Gastrocnemius medialis (tissue), 4 donors: ENCODE measurements around the gene PSTPIP2. TPM values are rescaled to one million over a fixed set of nuclear protein-coding genes. Genes with fewer than 3 reads are reported as not detected.
A peak's percentile ranks its signal among the peaks of the same experiment; 100 is the strongest.
"Not testable (repeated sequence)": the region's sequence is repeated elsewhere in the genome, so short reads cannot be mapped to it uniquely, and the experiment has no call there.

ENCODE experiments used
- ATAC-seq, 2 donors: fragments of 150-250 bp; one replicate each; pipeline ENCODE4 v1.9.1; 2016
- DNase-seq, 2 donors: peaks; one replicate each; pipeline ENCODE4 v3.0.0-alpha.2; 2019
- H3K27ac ChIP-seq, 4 donors: fragments of 200-600 bp; sonication (generic); 1 replicate in 1 of 4; 2 replicates in 3 of 4; pipeline ENCODE4 v1.5.1; 2016 to 2018; ENCODE audit warnings: mild to moderate bottlenecking in 2 of 4, moderate library complexity in 1 of 4
- H3K27me3 ChIP-seq, 3 donors: fragments of 200-600 bp; sonication (generic) in 2 of 3; 1 replicate in 1 of 3; 2 replicates in 2 of 3; pipeline versions ENCODE4 v1.5.1 to v1.6.0; 2016 to 2019; ENCODE audit warnings: mild to moderate bottlenecking in 1 of 3, moderate library complexity in 1 of 3
- H3K36me3 ChIP-seq, 2 donors: fragments of 200-600 bp; sonication (generic) in 1 of 2; one replicate each; pipeline ENCODE4 v1.5.1; 2017 to 2018
- H3K4me1 ChIP-seq, 2 donors: fragments of 200-600 bp; sonication (generic) in 1 of 2; one replicate each; pipeline ENCODE4 v1.5.1; 2016 to 2017; ENCODE audit warnings: mild to moderate bottlenecking in 2 of 2
- H3K4me3 ChIP-seq, 4 donors: fragments of 200-600 bp; sonication (generic) in 3 of 4; 1 replicate in 1 of 4; 2 replicates in 3 of 4; pipeline ENCODE4 v1.5.1; 2016 to 2019; ENCODE audit warnings: mild to moderate bottlenecking in 2 of 4
- H3K9me3 ChIP-seq, 3 donors: fragments of 200-600 bp; sonication (generic) in 2 of 3; 1 replicate in 1 of 3; 2 replicates in 2 of 3; pipeline ENCODE4 v1.5.1; 2016 to 2019
- CTCF ChIP-seq, 5 experiments: fragments of 450-650 bp in 3 of 5; fragments of 200-600 bp in 2 of 5; sonication (generic) in 2 of 5; IDR thresholded peaks in 4 of 5; conservative IDR thresholded peaks in 1 of 5; 1 replicate in 4 of 5; 2 replicates in 1 of 5; pipeline ENCODE4 v1.5.1; 2016 to 2019; ENCODE audit warnings: antibody characterized with exemption in 5 of 5, mild to moderate bottlenecking in 3 of 5, moderate library complexity in 3 of 5
- POLR2A ChIP-seq, 2 donors: fragments of 450-650 bp; IDR thresholded peaks; one replicate each; pipeline ENCODE4 v1.6.1; 2017; ENCODE audit warnings: antibody characterized with exemption in 2 of 2, mild to moderate bottlenecking in 2 of 2, moderate library complexity in 2 of 2
- in situ Hi-C, 4 donors: fragments of 200-750 bp; cut with MboI; loops; one replicate each; pipeline versions ENCODE4 v1.15.0 to v1.8.0; 2017; ENCODE audit warnings: low sequenced_read_pairs in 4 of 4
- intact Hi-C: fragments of 100-400 bp; cut with DNase I; formaldehyde crosslinking; loops from one replicate; pipeline ENCODE4 v1.15.1; 2023; ENCODE audit warnings: low total_unique reads
- total RNA-seq, 4 donors: library from RNA; depleted of rRNA; stranded (reverse); fragments of >200 nt; gene quantifications; one replicate each; pipeline versions ENCODE4 v1.1.0 to v1.2.3, GENCODE V29; 2016

The PSTPIP2 gene
- total RNA-seq, 4 donors from 2014 or later: 8.4 to 18.2 (median 10.3) TPM

- Histone ChIP-seq H3K27me3 (no peaks in the 10 kb centered on the region), H3K27ac (peak overlapping the region in 1 of 4 donors; percentile 88), H3K4me3 (no peak overlapping the region), H3K4me1 (peaks cover 20 to 37% of the 10 kb centered on the region in 2 donors), H3K36me3 (no peaks in the 10 kb centered on the region), H3K9me3 (no peaks in the 10 kb centered on the region)
- in situ Hi-C loops: loop anchor here in 2 of 4 donors (25.0 kb wide), 2 partner anchors 366 to 391 kb away; no protein-coding TSS in a partner anchor
- no peak for TF ChIP-seq CTCF (IDR thresholded peaks at IDR 0.05 in 4 of 5, conservative IDR thresholded peaks at IDR 0.05 in 1 of 5)
- TF ChIP-seq POLR2A (IDR thresholded peaks at IDR 0.05): no peak
- ATAC-seq: no peak
- no peak for DNase-seq
- intact Hi-C loops: no loop called here
Measured at GRCh38 chr18:46053368-46054095, 18.5 kb downstream of the PSTPIP2 start.

- in situ Hi-C loops: loop anchor here in 2 of 4 donors (25.0 kb wide), 2 partner anchors 365 to 390 kb away; no protein-coding TSS in a partner anchor
- peaks cover 20 to 37% of the 10 kb centered on the region in 2 donors for H3K4me1 ChIP-seq
- no peaks in the 10 kb centered on the region for H3K27me3 ChIP-seq
- intact Hi-C loops: no loop called here
- H3K27ac ChIP-seq: peak overlapping the region; percentile 65 to 88 (median 74)
- no peak for TF ChIP-seq POLR2A (IDR thresholded peaks at IDR 0.05)
- TF ChIP-seq CTCF (IDR thresholded peaks at IDR 0.05 in 4 of 5, conservative IDR thresholded peaks at IDR 0.05 in 1 of 5): no peak
- peak; percentile 51 to 65 for DNase-seq
- peak; percentile 99 for ATAC-seq
- H3K36me3 ChIP-seq: no peaks in the 10 kb centered on the region
- H3K9me3 ChIP-seq: no peaks in the 10 kb centered on the region
- H3K4me3 ChIP-seq: peak overlapping the region in 2 of 4 donors; percentile 20 to 33
Measured at GRCh38 chr18:46051731-46052461, 20.2 kb downstream of the PSTPIP2 start.

GRCh38 chr18:46050268-46050667 is 21.8 kb downstream of the PSTPIP2 start:
- Histone ChIP-seq H3K27me3 (no peaks in the 10 kb centered on the region), H3K36me3 (no peaks in the 10 kb centered on the region), H3K9me3 (no peaks in the 10 kb centered on the region), H3K4me1 (peaks cover 17 to 28% of the 10 kb centered on the region in 2 donors), H3K4me3 (no peak overlapping the region), H3K27ac (no peak overlapping the region)
- intact Hi-C loops: no loop called here
- DNase-seq (no peak), ATAC-seq (no peak)
- TF ChIP-seq CTCF (IDR thresholded peaks at IDR 0.05 in 4 of 5, conservative IDR thresholded peaks at IDR 0.05 in 1 of 5): no peak
- no peak for TF ChIP-seq POLR2A (IDR thresholded peaks at IDR 0.05)
- in situ Hi-C loops: loop anchor here in 2 of 4 donors (25.0 kb wide), 2 partner anchors 363 to 388 kb away; no protein-coding TSS in a partner anchor

- no peak for DNase-seq
- H3K36me3 ChIP-seq: no peaks in the 10 kb centered on the region
- peaks cover 17 to 23% of the 10 kb centered on the region in 2 donors for H3K4me1 ChIP-seq
- intact Hi-C loops: no loop called here
- TF ChIP-seq POLR2A (IDR thresholded peaks at IDR 0.05): no peak
- no peak for TF ChIP-seq CTCF (IDR thresholded peaks at IDR 0.05 in 4 of 5, conservative IDR thresholded peaks at IDR 0.05 in 1 of 5)
- H3K27me3 ChIP-seq: no peaks in the 10 kb centered on the region
- H3K9me3 ChIP-seq: no peaks in the 10 kb centered on the region
- ATAC-seq: no peak
- in situ Hi-C loops: no loop called here
- H3K27ac ChIP-seq: no peak overlapping the region
- H3K4me3 ChIP-seq: no peak overlapping the region
Measured at GRCh38 chr18:46048641-46049040, 23.4 kb downstream of the PSTPIP2 start.

- H3K36me3 ChIP-seq, in situ Hi-C loops, ATAC-seq, DNase-seq, H3K9me3 ChIP-seq, intact Hi-C loops, H3K27ac ChIP-seq, H3K4me3 ChIP-seq, H3K27me3 ChIP-seq: not testable (repeated sequence)
- H3K4me1 ChIP-seq: peaks cover 12% of the 10 kb centered on the region in 2 donors
Measured at GRCh38 chr18:46047369-46047768, 24.7 kb downstream of the PSTPIP2 start.
